Stimulated activated CD4-positive, alpha-beta T cell treated with anti-CD3 and anti-CD28 coated beads, TNF-alpha, amount 100 ng/mL, for 24 hours (primary cell): ENCODE results near the gene STK24.

Source experiments
- DNase-seq, 3 experiments: peaks; one replicate each; pipeline ENCODE4 v3.0.0-alpha.2; 2020; ENCODE audit warnings: low read depth in 3 of 3

STK24 gene

DNA sequence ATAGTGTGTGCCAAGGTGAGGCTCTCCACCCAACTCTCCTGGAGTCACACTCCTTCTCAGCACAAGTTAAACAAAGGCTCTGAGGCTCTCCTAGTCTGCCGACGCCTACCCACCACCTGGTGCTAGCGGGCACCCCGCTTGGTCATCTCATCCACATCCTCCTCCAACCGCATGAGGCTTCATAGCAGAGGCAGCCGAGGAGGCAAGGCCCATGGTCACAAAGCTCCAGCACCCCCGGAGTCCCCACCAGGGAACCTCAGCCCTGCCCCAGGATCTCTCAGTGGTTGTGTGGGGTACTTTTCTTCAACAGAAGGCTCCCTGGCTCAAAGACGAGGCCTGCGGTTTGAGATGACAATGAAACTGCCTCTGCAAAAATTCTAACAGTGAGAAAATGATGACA is 43.0 kb downstream of the STK24 start:
- no peak for DNase-seq

DNA sequence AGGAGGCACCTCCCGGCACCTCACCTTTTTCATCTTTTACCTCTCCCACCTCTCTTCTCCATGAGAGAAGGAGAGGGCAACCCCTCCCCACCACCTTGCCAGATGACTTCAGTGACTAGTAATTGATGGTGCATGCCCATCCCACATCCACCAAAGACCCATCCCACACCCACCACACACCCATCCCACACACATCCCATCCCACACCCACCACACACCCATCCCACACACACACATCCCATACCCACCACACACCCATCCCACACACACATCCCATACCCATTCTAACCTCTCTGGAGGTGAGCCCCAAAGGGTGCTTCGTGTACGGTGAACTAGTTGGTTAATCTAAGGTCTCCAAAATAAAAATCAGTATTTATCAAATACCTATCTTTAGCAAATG is 44.7 kb downstream of the STK24 start:
- no peak for DNase-seq

DNA sequence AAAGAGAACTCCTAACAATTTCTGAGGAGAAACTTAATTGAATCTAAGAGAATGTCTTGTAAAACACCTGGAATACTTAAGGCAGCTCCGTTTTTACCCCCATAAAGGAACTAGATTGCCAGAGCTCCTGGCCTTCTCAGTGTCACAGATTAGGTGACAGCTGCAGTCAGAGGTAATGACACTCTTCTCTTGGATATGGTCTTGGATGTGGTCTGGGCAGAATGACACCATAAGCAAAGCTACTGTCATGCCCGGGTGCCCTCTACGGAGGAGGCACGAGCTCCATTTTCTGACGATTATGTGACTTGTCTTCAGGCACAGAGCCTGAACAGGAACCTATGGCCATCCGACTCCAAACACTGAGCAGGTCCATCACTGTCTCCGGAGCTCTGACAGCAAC is 46.7 kb downstream of the STK24 start:
- DNase-seq = no peak

DNA sequence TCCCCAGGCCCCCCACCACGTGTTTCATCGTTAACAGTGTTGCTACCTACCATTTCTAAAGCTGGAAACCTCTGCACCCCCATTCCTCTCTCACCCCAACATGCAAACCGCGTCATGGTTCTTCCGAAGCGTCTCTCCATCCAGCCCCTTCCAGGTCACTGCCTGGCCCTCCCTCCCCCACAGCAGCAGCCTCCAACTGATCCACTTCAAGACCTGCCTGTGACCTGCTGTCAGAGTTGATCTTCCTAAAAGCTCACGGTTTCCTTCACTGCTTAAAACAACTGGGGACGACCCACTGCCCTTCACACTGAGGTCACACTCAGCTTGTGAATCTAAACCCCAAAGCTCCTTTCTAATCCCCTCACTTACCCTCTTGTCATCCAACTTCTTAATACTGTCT is 47.7 kb downstream of the STK24 start:
- DNase-seq = no peak

DNA sequence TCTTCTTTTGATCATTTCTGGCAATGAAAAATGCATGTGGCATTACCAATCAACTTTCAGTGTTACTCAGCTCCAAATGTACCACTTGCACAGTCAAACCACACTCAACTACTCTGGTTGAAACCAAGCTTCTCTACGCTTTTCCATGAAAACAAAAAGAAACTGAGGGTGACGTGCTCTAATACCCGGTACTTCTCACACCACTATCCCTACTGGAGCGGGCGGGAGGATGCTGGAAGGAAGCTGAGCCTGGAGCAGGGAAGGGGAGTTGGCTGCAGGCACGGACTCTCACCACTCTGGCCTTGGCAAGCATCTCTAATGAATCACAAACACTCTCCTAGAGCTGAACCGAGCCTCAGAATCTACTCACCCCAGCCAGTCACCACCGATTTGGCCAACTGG is 48.2 kb downstream of the STK24 start:
- DNase-seq = no peak

DNA sequence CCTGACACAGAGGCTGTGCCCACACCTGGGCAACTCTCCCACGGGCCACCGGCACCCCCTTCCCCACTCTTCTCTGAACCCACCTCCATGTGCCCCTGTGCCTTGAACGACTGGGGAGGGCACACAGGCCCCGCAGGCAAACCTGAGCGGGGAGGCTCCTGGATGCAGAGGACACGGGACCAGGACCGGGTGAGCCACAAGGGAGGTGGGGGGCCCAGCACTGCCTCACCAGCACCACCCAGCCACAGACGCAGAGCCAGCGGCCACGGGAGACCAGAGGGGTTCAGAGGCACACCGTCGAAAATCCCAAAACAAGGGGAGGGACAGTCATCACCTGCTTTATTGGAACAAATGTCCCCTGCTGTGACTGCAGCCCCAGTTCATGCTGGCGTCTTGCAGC is 49.4 kb downstream of the STK24 start:
- DNase-seq = no peak

DNA sequence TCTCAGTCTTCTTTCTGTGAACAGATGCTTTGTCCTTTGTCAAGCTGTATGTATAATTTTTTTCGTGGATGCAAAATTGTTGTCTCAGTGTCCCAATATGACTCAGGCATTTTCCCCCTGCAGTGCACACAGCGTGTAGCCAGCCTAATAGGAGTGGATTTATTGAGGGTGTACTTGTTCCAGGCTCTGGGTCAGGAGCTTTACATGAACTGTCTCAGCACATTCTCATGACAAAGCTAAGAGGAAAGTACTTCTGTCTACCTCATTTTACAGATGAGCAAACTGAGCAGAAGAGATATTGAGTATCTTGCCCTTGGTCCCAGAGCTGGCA is 50.8 kb downstream of the STK24 start:
- DNase-seq = no peak

DNA sequence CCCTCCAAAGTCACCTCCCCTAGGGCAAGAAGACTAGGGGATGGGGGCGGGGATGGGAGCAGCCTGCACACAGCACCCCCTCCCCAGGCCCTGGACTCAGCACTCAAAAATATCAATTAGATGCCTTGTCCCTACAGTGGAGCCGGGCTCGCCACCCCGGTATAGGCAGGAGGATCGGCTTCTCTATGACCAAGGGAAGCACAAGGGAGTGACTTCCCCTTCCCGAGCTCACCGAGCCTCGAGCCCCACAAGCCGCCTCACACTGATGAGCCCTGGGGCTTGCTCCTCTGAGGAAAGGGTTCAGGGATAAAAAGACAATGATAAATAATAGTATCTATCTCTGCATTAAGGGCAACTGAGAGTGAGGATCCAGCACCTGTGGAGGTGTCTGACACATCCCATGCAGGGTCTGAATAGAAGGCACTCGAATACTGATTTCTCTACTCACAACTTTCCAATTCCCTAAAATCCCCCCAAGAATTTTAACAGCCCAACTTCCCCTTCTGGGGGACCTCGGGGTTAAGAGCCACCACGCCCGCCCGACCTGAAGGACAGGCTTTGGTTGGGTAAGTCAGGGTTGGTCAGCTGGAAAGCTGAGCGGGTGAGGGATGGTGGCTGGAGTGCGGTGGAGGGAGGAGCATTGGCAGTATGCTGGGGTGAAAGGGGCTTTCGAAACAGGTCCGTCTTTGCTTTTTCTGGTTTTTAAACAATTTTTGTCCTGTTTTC is 51.3 kb downstream of the STK24 start:
- no peak for DNase-seq

DNA sequence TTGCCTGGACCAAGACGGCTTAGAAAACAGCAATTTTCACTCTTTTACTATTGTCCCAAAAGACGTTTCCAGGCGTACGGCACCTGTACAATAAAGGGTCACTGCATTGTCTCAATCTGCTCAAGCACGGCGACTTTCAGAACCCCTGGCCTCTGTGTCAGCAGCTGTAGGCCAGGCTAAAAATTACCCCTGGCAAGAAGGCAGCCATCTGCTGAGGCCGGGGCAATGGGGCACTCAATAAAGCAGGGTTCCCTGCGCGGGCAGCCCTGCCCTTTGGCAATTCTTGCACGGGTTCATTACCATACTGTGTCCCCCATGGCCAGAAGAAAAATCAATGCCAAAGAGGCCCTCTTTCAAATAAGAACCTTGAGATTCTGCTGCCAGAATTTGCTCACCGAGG is 52.1 kb downstream of the STK24 start:
- no peak for DNase-seq

DNA sequence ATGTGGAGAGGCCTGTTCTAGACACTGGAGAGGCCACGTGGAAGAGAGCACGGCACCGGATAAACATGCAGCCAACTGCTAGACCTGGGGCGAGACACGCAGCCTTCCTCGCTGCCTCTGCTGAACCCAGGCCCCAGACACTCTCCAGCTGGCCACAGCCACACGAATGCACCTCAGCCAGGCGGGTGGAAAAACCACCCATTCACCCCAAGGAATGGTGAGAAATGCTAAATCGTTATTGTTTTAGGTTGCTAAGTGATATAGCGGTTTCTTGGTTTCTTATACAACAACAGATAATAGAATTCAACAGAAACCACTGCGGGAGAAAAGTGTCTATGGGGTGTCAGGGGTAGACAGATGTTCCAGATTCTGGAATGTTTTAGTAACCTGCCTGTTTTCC is 52.5 kb downstream of the STK24 start:
- DNase-seq = no peak

DNA sequence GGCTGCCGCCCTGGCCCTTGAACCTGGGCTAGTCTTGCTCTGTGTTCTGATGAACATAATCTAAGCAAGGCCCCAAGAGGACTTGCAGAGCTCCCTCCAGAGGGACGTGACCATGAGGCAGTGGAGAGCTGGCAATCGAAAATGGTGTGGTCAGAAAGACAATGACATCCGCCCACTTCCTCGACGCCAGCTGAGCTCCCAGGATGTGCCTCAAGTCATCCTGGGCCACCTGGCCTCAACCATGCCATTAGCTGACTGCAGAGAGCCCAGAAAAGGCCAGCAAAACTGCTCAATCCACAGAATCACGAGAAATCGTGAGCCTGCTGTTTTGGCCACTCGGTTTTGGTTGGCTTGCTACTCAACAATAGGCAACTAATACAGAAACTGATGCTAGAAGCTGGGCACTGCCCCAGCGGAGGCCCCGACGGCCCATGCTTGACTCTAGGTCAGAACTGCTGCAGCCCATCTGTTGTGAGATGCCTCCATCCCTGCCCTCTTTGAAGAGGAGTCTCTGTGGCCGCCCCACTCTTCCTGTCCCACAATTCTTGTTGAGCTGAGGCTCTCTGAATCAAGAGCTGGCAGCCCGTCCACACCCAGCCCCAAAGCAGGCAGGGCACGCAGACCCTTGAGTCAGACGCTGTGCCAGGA is 53.3 kb downstream of the STK24 start:
- DNase-seq = peak in 1 of 3 experiments; percentile 21

DNA sequence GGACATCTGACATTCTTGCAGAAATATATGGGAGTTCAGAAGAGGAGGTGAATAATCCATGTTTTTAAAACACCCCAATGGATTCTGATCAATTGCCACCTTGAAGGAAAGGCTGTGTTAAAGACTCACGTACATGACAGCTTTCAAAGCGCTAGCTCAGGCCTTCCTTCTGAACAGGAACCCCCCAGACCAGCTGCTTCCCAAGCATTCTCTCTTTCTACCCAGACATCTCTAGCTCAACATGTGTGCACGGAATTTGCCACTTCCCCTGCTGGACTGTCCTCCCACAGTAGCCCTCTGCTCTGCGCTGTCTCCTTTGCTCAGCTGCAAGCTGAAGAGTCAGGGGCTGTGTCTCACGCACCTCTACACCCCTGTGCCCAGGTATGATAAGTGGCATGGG is 54.5 kb downstream of the STK24 start:
- DNase-seq = no peak

DNA sequence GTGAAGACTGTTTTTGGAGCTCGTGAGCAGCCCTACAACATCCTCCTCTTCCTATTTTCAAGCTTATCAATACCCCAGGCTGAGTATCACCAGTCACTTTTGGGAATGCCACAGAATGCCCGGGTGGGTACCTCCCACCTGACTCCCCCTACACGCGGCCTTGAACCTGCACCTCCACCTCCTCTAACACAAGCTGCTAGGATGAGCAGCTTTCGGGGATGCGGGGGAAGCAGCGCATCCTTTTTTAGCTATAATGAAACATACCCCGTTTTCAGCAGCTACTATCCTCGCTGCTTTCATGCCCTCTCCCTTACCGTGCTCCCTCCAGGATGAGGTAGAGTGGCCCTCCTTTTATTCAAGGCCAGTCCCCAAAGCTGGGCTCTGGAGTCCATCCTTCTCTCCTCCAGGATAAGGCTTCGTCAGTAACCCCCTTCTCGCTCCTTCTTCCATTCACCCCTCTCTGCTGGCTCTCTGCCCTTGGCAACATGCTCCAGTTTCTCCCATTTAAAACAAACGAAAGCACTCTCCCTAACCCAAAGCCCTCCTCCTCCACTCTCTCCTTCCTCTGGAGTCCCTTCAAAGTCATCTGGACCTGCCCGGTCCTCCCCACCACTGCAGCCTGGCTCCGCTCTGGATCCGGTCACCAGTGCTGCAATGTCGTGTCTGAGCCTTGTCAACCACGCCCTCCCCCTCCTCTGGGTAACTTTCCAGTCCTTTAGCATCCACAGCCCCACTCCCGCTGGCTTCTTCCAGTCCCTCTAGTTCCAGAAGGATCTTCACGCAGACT is 55.3 kb downstream of the STK24 start:
- DNase-seq = no peak

DNA sequence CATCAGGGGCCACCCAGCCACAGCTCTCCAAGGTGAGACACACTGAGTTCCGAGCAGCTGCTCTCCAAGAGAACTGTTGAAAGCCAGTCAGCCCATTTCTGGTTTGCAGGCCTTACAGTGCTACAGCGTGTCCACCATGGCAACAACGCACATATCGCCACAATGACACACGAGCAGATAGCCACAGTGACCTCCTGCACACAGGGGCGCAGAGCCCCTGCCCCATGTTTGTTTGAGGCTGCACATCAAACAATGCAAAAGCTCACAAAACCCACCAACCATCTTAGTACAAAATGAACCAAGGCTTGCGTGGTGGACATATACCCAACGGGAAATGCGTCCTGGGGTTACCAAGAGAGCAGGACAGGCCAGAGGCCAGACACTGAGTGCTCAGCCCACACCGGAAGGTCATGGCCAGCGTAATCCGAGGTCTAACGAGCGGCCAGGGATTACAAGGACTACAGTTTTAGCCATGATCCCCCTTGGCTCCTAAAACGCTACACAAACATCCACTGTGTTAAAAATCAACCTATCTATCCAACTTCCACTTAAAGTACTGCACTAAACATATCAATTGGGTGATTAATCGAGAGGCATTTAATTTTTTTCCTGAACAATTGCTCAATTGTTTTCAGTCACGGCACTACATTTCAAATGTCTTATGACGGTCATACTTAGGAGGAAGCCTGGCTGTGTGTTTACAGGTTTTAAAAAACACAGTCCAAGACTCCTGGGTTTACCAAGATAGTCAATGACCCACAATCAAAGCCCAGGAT is 56.0 kb downstream of the STK24 start:
- DNase-seq = no peak

DNA sequence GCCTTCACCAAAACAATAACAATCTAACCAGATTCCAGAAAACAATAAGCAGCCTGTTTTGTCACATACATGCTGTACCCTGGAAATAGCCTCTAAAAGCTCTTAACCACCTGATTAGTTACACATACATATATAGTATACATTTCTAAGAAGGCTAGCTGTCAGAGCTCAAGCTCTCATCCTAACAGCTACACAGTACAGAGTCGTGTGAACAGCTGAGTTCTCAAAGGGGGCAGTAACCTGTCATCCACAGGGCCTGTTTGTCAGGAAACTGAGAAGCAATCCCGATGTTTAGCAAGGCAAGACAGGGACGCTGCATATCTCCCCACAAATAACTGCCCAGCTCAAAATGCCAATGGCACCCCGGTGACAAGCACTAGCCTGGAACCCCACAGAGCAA is 56.9 kb downstream of the STK24 start:
- DNase-seq = no peak

DNA sequence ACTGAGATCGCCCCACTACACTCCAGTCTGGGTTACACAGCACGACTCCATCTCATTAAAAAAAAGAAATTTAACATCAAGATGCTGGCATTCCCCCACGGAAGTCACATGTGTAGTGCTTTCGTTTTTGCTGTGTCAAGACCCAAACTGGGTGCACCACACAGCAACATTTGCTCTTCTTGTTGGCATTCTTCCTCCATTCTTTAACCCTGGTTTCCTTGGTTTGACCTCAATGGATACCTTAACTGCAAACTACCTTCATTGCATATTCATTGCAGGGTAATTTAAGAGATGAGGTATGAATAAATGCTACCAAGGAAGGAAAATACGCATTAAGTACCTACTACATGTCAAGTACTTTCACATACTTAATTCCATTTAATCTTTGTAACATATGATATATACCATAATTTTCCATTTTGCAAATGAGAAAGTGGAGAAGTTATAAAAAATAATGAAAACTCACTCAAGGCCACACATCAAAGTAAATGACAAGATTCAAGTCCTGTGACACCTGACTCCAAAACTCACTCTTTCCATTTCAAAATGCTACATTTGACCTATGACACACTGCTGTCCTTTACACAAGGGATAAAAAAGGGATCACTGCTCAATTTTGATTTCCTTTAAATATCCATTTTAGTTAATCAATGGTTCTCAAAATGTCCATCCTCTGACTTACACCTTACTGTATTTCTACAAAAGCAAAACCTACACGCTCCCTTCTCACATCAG is 59.2 kb downstream of the STK24 start:
- DNase-seq = peak in 1 of 3 experiments; percentile 17

DNA sequence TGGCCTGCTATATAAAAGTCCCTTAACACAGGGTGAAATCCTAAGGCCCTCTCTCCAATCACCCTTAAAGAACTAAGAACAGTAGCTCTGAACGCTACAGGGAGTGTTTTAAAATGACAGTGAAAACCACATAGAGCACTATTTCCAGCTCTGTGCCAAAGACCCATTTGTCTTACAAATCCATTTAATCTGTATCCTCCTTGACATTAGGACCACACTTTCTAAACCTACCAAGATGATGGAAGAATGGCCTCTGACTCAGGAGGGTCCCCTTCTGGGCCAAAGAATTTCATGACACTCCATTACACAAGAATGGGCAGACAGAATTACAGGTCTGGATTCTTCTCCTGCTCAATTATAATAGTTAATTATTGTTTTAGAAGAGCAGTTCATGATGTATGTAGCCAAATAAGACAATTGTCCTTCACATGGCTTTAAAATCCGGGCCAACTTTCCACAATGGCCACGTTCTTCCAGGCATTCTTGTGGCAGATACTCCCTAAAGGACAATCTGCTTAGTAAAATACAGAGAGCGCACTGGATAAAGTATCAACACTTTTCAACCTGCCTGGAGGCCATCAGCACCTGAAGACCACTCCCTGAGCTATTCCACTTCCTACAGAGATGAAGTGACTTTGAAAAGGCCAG is 61.0 kb downstream of the STK24 start:
- no peak for DNase-seq

DNA sequence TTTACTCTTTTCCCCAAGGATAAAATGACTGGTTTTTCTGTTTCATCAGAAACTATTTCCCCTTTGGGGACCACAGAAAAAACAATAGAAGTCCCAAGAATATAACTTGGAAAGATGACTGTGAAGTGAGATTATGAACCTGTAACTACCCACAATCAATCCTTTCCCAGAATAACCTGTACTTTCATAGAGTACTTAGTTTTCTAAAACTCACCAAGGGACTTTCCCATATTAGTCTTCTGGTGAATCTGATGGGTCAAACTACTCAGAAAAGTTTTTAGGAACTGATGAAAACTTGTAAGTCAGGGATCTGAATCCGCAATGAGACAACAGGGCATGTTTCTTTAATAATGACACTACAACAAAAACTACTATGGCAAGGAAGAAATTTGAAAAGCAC is 62.6 kb downstream of the STK24 start:
- no peak for DNase-seq

DNA sequence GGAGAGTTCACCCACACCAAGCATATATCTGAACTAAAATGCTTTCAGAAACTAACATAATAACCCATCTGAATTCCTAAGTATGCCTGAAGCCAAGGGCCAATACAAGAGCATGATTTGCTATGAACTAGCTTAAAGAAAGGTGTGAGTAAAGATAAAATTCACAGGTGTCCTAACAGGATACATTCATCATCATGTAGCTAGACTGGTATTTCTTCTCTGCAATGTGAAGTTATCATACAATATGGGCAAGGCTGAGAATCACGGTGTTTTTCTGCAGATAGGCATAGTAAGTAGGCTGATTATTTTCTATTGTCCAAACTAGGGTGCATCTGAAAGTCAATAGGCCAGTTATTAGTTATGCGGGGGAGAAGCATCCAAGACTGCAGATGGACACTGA is 63.1 kb downstream of the STK24 start:
- DNase-seq = no peak

DNA sequence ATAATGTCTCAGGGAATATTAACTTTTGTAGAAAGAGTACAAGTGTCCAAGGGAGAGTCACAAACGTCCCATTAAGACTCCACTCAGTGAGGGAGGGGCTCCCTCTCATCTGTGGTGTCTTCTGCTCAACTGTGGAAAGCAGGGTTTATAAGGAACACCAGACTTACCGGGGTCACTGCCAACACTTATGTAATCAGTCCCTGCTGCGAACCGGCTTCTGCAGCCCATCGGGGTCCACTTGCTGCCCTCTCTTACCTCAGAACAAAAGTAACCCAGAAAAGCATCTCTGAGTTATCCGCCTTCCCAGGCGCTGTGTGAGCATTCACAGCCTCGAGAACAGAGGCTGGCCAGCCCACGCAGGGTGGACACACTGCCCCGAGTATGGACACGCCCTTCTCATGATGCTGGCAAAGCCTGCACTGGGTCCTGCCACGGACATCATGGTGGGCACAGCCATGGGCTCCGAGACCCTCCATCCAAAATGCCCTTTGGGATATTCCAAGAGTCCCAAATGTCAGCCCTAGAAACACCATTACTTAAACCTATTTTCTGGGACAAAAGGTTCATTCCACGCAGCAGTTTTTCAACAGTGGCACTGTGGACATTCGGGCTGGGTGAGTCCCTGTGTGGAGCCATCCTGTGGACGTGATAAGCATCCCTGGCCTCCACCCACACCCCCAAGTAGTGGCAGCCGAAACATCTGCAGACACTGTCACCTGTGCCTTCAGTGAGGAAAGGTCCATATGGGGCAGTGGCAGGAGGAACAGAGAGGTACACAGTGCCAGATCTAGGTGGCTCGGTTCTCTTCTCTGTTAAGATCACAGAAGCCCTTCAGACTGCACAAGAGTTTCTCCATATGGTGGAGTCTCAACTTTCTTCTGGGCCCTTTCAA is 63.9 kb downstream of the STK24 start:
- no peak for DNase-seq
